Hindlimb muscle (tissue), 1 donor: ENCODE data around the gene RPLP2. TPM values are rescaled to one million over a fixed set of nuclear protein-coding genes. Genes with fewer than 3 reads are reported as not detected.

Source experiments
- DNase-seq: peaks from one replicate; pipeline ENCODE4 v3.0.0-alpha.2; 2013
- polyA plus RNA-seq: library from polyadenylated mRNA; unstranded; fragments of 120-200 nt; gene quantifications from one replicate; pipeline ENCODE4 v1.2.1, GENCODE V29; 2013; ENCODE audit not compliant: insufficient read length

RPLP2 gene
- polyA plus RNA-seq, 1 donor = 1,677 TPM

DNA sequence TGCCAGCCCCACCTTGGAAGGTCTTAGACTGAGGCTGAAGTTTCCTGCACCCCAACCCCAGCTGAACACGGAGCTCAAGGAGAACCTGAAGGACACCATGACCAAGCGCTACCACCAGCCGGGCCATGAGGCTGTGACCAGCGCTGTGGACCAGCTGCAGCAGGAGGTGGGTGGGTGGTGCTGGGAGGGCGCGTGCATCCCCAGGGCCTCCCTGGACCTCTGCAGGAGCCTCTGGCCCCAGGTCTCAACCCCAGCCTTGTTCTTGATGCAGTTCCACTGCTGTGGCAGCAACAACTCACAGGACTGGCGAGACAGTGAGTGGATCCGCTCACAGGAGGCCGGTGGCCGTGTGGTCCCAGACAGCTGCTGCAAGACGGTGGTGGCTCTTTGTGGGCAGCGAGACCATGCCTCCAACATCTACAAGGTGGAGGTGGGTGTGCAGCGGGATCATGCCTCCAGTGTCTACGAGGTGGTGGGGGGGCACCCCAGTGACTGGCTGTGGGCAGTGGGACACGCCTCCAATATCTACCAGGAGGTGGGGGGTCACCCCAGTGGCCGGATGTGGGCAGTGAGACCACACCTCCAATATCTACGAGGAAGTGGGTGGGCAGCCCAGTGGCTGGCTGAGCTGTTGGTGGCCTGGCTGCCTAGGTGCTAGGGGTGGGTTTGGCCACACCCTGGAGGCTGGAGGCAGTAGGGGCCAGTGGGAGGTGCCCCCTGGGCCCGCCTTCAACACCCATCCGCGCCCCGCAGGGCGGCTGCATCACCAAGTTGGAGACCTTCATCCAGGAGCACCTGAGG lies 27.6 kb downstream of the RPLP2 start:
- no peak for DNase-seq

- DNase-seq = no peak
Measured at GRCh38 chr11:837990-838307, 28.2 kb downstream of the RPLP2 start.

DNA sequence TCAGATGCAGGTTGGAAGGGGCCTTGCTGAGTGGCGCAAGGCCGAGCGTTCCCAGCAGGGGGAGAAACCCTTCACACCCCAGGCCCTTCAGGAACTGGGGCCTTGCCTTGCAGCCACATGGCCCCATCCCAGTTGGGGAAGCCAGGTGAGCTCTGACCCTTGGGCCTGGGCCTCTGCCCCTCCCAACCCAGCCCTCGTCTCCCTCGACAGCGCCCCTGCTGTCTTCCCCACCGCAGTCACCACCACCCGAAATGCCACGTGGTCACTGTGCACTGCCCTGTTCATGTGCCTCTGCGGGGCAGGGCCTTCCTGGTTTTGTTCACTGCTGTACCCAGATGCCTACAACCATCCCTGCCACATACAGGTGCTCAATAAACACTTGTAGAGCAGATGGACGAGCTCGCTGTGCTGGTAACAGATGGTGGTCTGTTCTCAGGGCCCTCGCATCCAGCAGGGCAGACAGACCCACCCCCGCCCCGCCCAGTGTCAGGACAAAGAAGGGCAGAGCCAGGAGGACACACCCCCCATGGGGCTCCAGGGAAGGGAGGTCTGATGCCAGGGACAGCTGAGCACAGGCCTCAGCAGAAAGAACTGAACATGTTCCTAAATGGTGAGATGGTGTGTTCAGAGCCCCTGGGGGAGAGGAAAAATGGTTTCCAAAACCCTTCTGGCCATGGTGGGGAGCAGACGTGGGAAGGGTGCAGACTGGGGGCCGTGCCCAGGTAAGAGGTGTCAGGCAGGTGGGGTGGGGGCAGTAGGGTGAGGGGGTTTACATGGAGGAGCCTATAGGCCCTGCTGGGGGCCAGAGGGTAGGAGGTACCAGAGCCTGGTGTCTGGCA lies 28.9 kb downstream of the RPLP2 start:
- no peak for DNase-seq

DNA sequence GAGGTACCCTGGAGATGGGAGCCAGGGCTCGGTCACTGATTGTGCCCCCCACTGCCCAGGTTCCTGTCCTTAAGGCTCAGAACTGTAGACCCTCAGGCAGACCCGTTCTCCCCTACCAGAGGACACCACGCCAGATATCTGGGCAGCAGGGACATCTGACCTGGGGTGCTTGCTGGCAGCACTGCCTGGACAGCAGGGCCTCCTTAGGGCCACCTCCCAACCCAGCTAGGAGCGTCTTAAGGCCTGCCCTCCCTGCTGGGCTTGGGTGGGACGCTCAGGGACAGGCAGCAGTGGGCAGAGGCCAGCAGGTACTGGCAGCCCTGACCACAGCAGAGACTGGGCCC lies 29.5 kb downstream of the RPLP2 start:
- DNase-seq = no peak

- no peak for DNase-seq
Measured at GRCh38 chr11:839875-840617, 30.3 kb downstream of the RPLP2 start.

GRCh38 chr11:841981-842369 lies 32.2 kb downstream of the RPLP2 start:
- no peak for DNase-seq

GRCh38 chr11:842370-843002 lies 32.7 kb downstream of the RPLP2 start, which contains the start of the genes POLR2L and TSPAN4:
TSS of gene POLR2L (minus strand) at chr11:842529. CDS start at chr11:842508, 21 bp downstream.
TSS of gene TSPAN4 (plus strand) at chr11:842852. CDS start at chr11:850305, 7,453 bp downstream.
- DNase-seq = peak; percentile 92

GRCh38 chr11:843086-843734 lies 33.4 kb downstream of the RPLP2 start:
- no peak for DNase-seq

- peak; percentile 81 for DNase-seq
Measured at GRCh38 chr11:843818-844692, 34.3 kb downstream of the RPLP2 start.

GRCh38 chr11:844693-845644 lies 35.2 kb downstream of the RPLP2 start:
- DNase-seq = peak; percentile 93

DNA sequence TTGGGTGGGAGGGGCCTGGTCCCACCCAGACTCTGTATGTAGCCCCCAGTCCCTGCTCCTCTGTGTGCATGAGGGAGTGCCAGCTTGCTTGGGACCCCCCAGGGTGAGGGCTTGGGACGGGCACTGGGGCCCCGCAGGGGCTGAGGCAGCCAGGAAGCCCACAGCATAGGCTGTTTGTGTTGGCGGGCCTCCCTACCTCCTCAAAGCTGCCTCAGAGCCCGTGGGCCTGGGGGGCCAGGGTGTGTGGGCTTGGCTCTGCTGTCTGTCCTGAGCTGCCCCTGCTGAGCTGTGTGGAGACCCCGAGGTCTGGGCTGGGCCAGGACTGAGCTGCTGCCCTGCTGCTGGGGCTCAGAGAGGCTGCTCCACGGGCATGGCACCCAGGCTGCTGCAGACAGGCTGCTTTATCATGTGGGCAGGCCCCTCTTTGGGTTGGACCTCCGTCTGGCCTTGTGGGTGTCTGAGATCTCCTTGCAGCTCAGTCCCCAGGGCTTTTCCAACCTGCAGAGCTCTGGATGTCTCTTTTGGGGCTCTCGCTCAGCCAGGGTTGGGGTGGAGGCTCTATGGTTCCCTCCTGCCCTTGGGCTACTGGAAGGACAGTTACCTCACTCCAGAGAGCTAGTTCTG lies 36.2 kb downstream of the RPLP2 start:
- no peak for DNase-seq

DNA sequence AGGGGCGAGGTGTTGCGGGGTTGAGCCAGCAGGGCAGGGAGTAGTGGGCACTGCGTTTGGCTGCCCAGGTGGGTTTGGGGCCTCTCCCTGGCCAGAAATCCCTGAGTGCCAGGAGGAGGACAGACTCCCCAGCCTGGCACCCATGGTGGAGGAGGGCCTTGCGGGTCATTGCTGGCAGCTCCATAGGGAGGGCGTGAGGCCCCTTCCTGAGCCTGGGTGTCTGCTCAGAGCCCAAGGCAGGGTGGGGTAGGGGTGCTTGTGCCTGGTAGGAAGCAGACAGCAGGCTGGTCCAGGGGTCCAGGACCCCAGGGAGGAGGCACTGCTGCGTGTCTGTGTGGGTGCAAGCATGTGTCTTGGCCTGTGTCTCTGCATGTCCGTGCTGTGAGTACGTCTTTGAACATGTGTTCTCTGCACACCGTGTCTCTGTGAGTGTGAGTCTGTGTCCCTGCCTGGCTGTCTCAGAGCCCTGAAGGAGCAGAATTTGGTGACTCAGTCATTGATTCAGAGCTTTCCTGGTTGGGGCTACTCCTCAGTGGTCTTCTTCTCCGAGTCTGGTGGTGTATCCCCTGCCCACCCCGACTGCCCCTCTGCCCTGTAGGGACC lies 36.8 kb downstream of the RPLP2 start:
- no peak for DNase-seq

- DNase-seq = no peak
Measured at GRCh38 chr11:847876-848275, 38.1 kb downstream of the RPLP2 start.

DNA sequence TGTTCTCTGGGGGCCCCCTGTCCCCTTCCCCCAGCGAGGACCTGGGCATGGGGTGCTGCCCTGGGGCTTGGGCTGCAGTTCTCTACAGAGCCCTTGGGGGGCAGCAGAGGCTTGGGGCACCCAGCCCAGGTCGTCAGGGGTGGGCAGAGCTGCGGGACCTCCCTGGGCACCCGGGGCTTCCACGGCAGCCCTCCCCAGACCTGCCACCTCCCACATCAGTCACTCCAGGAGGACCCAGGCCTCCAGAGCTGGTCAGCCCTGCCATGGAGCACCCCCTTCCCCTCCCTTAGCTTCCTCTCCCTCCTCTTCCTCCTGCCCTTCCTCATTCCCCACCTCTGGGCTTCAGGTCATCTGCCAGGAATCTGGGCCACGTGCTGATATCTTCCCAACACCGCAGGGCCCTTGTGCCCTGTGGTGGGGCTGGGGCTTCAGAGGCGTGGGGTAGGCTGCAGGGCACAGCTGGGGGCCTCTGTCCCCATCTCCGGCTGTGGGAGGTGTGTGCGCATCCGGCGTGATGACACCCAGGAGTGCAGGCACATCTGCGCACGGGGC lies 38.7 kb downstream of the RPLP2 start:
- no peak for DNase-seq

DNA sequence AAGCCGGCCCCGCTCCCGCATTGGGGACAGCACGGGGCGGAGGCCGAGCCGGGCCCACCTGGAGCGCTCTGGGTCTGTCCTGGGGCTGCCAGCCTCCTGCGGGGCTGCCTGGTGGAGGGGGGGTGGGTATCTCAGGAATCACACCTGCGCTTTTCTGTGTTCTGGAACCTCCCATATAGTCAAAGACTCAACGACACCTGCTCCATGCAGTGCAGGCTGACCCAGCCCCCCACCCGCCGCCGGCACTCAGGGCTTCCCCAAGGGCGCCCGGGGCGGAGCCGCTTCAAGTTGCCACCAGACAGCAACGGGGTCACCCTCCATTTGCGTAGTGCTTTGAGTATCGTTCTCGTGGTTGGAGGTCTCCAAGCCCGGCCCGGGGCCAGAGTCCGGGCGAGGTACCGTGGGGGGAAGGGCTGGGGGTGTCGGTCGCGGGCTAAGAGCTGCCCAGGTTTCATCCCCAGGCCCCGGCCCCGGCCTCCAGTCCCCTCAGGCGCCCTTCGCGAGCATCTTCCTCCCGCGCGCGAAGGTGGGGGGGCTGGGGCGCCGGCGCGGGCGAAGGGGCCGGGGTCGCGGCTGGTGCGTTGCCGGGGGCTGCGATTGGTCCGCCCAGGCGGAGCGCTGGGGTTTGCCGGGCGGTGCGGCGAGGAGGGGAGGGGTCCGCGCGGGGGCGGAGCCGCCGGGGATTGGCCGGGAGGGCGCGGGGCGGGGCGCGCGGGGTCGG lies 39.5 kb downstream of the RPLP2 start:
- no peak for DNase-seq

DNA sequence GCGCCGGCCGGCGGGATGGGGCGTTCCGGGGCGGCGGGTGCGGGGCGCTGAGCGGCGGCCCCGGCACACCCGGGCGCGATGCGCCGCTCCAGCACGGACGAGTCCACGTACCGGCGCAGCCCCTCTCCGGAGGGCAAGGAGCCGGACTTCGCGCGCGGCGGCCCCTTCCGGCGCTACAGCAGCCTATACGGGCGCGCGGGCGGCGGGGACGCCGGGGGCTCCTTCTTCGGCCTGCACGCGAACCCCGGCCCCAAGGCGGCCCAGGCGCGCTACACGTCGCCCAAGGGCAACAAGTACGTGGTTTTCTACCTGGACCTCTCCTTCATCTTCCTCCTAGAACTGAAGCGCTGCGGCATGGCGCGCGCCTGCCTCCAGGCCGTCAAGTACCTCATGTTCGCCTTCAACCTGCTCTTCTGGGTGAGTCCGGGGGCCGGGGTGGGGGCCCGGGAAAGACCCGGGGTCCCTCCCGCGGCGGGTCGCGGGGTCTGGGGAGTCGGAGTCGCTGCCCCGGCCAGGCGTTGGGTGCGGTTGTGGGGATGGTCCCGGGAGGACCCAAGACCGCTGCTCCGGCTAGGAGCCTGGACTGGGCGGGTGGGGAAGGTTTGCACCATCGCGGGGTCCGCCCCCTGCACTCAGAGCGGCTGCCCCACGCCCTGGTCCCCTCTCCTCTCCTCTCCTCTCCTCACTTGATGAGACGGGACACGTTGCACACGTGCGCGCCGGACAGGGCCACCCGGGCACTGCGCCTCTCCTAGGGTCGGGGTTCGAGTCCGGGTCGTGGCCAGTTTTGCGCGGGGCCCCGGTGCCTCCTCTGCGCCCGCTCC lies 40.4 kb downstream of the RPLP2 start:
- DNase-seq = no peak
